Pericardium fibroblast (primary cell): Measurements from ENCODE around the gene ADGRG1. TPM values are rescaled to one million over a fixed set of nuclear protein-coding genes. Genes with fewer than 3 reads are reported as not detected.

ENCODE experiments used
- total RNA-seq: library from RNA; depleted of rRNA; stranded (reverse); fragments of >200 nt; gene quantifications from 2 replicates; pipeline ENCODE4 v1.2.3, GENCODE V29; 2015

ADGRG1 gene
- 0.68 and 2.3 TPM in 2 replicates for total RNA-seq

GRCh38 chr16:57628008-57628781 lies at the start of gene ADGRG1:
TSS of gene ADGRG1 (plus strand) at chr16:57628630. CDS start at chr16:57650288, 21,658 bp downstream.

DNA sequence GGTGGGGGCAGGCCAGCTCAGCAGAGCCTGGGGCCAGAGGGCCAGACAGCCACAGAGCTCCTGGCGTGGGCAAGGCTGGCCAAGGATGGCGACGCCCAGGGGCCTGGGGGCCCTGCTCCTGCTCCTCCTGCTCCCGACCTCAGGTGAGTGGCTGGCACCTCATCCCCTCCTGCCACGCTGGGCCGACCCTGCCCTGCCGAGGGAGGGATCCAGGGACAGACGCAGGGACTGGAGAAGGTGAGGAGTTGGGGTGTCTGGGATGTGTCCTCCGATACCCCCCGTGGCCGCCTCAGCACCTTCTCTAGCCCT lies 39.8 kb downstream of the ADGRG1 start, which contains the start of gene ADGRG3:
ADGRG3 (plus strand) TSS at position 44 of the 309 bp plus-strand sequence; CDS start at position 86, 42 bp downstream.

GRCh38 chr16:57694725-57695679 lies 66.6 kb downstream of the ADGRG1 start, which contains the start of gene DRC7:
TSS of gene DRC7 (plus strand) at chr16:57694806. CDS start at chr16:57697950, 3,144 bp downstream.

Other genes with a start within 250 kb of the ADGRG1 start
- not detected in 2 replicates for gene CCL17, start 223.9 kb upstream of the ADGRG1 start, total RNA-seq
- gene CIAPIN1, start 181.2 kb upstream of the ADGRG1 start, total RNA-seq = 27.2 and 30.0 TPM in 2 replicates
- 24.5 and 27.1 TPM in 2 replicates for gene COQ9, start 181.2 kb upstream of the ADGRG1 start, total RNA-seq
- gene POLR2C, start 166.0 kb upstream of the ADGRG1 start, total RNA-seq = 77.9 and 87.5 TPM in 2 replicates
- 32.8 and 62.4 TPM in 2 replicates for gene DOK4, start 142.1 kb upstream of the ADGRG1 start, total RNA-seq
- gene CCDC102A, start 92.1 kb upstream of the ADGRG1 start, total RNA-seq = 31.6 and 39.9 TPM in 2 replicates
- gene ADGRG5, start 86.0 kb upstream of the ADGRG1 start, total RNA-seq = not detected in 2 replicates
- not detected in 2 replicates for gene ADGRG3, start 39.7 kb downstream of the ADGRG1 start, total RNA-seq
- not detected in 2 replicates for gene DRC7, start 66.2 kb downstream of the ADGRG1 start, total RNA-seq
- gene KATNB1, start 107.1 kb downstream of the ADGRG1 start, total RNA-seq = 17.9 and 20.3 TPM in 2 replicates
- 12.0 and 54.6 TPM in 2 replicates for gene KIFC3, start 173.9 kb downstream of the ADGRG1 start, total RNA-seq